ENCODE measurements around the gene FCRL5.
A peak's percentile ranks its signal among the peaks of the same experiment; 100 is the strongest.
"Not testable (repeated sequence)": the region's sequence is repeated elsewhere in the genome, so short reads cannot be mapped to it uniquely, and the experiment has no call there.

FCRL5 gene

DNA sequence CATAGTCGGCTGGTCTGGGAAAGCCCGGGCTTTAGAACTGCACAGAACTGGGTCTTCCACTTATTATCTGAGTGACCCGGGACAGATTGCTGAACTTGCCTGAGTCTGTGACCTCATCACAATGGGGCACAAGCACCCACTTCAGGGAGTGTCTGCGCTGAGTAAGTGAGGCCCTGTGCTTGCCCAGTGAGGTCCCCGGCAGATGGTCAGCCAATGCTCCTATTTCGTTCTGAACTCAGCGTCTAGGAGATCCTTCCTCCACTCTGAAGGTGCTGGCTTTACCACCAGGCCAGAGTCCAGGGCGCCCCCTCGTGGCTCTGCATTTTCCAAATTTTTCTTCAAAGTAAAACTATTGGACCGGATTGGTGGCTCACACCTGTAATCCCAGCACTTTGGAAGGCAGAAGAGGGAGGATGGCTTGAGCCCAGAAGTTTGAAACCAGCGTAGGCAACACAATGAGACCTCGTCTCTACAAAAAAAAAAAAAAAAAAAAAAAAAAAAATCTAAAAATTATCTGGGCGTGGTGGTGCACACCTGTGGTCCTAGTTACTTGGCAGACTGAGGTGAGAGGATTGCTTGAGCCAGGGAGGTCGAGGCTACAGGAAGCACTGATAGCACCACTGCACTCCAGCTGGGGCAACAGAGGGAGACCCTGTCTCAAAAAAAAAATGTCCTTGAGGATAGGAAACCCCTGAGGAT lies 61.7 kb downstream of the FCRL5 start:
- Histone ChIP-seq H3K4me1 (ENCODE audit: control insufficient read depth, low read depth, low read length) (no peaks in the 10 kb centered on the region), H3K18ac (ENCODE audit: low read length) (no peak overlapping the region), H3K56ac (ENCODE audit: low read length) (no peak overlapping the region), H3K23ac (ENCODE audit: low read length) (no peak overlapping the region), H2BK15ac (replicated peaks; ENCODE audit: low read depth) (no peak overlapping the region), H4K8ac (ENCODE audit: low read depth, low read length) (no peak overlapping the region), H3K79me1 (ENCODE audit: low read length) (no peaks in the 10 kb centered on the region), H3K4ac (ENCODE audit: low read depth, low read length) (no peak overlapping the region), H3K4me2 (ENCODE audit: low read length) (no peak overlapping the region), H4K5ac (ENCODE audit: low read length) (no peak overlapping the region), H2BK120ac (ENCODE audit: low read depth, low read length) (no peak overlapping the region), H3K79me2 (ENCODE audit: control insufficient read depth, insufficient read depth, low read length) (no peaks in the 10 kb centered on the region), H3K9ac (ENCODE audit: low read length) (no peak overlapping the region), H3K36me3 (ENCODE audit: control insufficient read depth, insufficient read depth, low read length) (no peaks in the 10 kb centered on the region), H2BK5ac (ENCODE audit: low read length) (no peak overlapping the region), H3K27ac (ENCODE audit: low read depth, low read length) (no peak overlapping the region), H3K4me3 (ENCODE audit: low read length) (no peak overlapping the region), H2AK5ac (ENCODE audit: low read length) (no peak overlapping the region), H3K27me3 (ENCODE audit: insufficient read depth, low read length, poor library complexity) (no peaks in the 10 kb centered on the region)
- peak; percentile 83 for DNase-seq
- no CpG with 5 or more reads among the region's 14 CpGs for WGBS (ENCODE audit: extremely low coverage, insufficient coverage, low lambda C conversion rate)

GRCh38 chr1:157488156-157488555 lies 64.2 kb downstream of the FCRL5 start:
- no peak overlapping the region for H3K4me3 ChIP-seq (ENCODE audit: low read length)
- no peak overlapping the region for H3K27ac ChIP-seq (ENCODE audit: low read depth, low read length)
- no peak overlapping the region for H3K23ac ChIP-seq (ENCODE audit: low read length)

GRCh38 chr1:157487504-157487903 lies 64.8 kb downstream of the FCRL5 start:
- no peak overlapping the region for H3K27ac ChIP-seq (ENCODE audit: low read depth, low read length)
- no peaks in the 10 kb centered on the region for H3K36me3 ChIP-seq (ENCODE audit: control insufficient read depth, insufficient read depth, low read length)
- no peak overlapping the region for H3K4me3 ChIP-seq (ENCODE audit: low read length)
- no peak overlapping the region for H2AK5ac ChIP-seq (ENCODE audit: low read length)
- H3K56ac ChIP-seq (ENCODE audit: low read length), result no peak overlapping the region
- no peak for DNase-seq
- no peaks in the 10 kb centered on the region for H3K27me3 ChIP-seq (ENCODE audit: insufficient read depth, low read length, poor library complexity)
- no peak overlapping the region for H3K18ac ChIP-seq (ENCODE audit: low read length)
- H4K5ac ChIP-seq (ENCODE audit: low read length), result no peak overlapping the region
- H3K23ac ChIP-seq (ENCODE audit: low read length), result no peak overlapping the region
- no peak overlapping the region for H3K9ac ChIP-seq (ENCODE audit: low read length)
- H3K4me1 ChIP-seq (ENCODE audit: control insufficient read depth, low read depth, low read length), result no peaks in the 10 kb centered on the region
- no peaks in the 10 kb centered on the region for H3K79me2 ChIP-seq (ENCODE audit: control insufficient read depth, insufficient read depth, low read length)
- H4K8ac ChIP-seq (ENCODE audit: low read depth, low read length), result no peak overlapping the region
- no CpG with 5 or more reads among the region's 1 CpG for WGBS (ENCODE audit: extremely low coverage, insufficient coverage, low lambda C conversion rate)
- no peak overlapping the region for H2BK15ac ChIP-seq (replicated peaks; ENCODE audit: low read depth)
- H2BK120ac ChIP-seq (ENCODE audit: low read depth, low read length), result no peak overlapping the region
- no peak overlapping the region for H2BK5ac ChIP-seq (ENCODE audit: low read length)
- no peak overlapping the region for H3K4me2 ChIP-seq (ENCODE audit: low read length)
- no peaks in the 10 kb centered on the region for H3K79me1 ChIP-seq (ENCODE audit: low read length)
- no peak overlapping the region for H3K4ac ChIP-seq (ENCODE audit: low read depth, low read length)

More at GRCh38 chr1:157488156-157488555, 64.2 kb downstream of the FCRL5 start:
- Histone ChIP-seq H3K79me1 (ENCODE audit: low read length) (no peaks in the 10 kb centered on the region), H3K4me1 (ENCODE audit: control insufficient read depth, low read depth, low read length) (no peaks in the 10 kb centered on the region), H3K56ac (ENCODE audit: low read length) (no peak overlapping the region), H2BK120ac (ENCODE audit: low read depth, low read length) (no peak overlapping the region), H2BK15ac (replicated peaks; ENCODE audit: low read depth) (no peak overlapping the region), H3K4ac (ENCODE audit: low read depth, low read length) (no peak overlapping the region), H3K4me2 (ENCODE audit: low read length) (no peak overlapping the region), H4K8ac (ENCODE audit: low read depth, low read length) (no peak overlapping the region), H3K18ac (ENCODE audit: low read length) (no peak overlapping the region), H3K27me3 (ENCODE audit: insufficient read depth, low read length, poor library complexity) (no peaks in the 10 kb centered on the region), H4K5ac (ENCODE audit: low read length) (no peak overlapping the region), H2AK5ac (ENCODE audit: low read length) (no peak overlapping the region), H2BK5ac (ENCODE audit: low read length) (no peak overlapping the region), H3K36me3 (ENCODE audit: control insufficient read depth, insufficient read depth, low read length) (no peaks in the 10 kb centered on the region), H3K9ac (ENCODE audit: low read length) (no peak overlapping the region), H3K79me2 (ENCODE audit: control insufficient read depth, insufficient read depth, low read length) (no peaks in the 10 kb centered on the region)
- no CpG with 5 or more reads among the region's 2 CpGs for WGBS (ENCODE audit: extremely low coverage, insufficient coverage, low lambda C conversion rate)
- no peak for DNase-seq

- H2BK15ac ChIP-seq (replicated peaks; ENCODE audit: low read depth), result no peak overlapping the region
- no peak overlapping the region for H3K56ac ChIP-seq (ENCODE audit: low read length)
- H3K23ac ChIP-seq (ENCODE audit: low read length), result no peak overlapping the region
- no peaks in the 10 kb centered on the region for H3K27me3 ChIP-seq (ENCODE audit: insufficient read depth, low read length, poor library complexity)
- no peaks in the 10 kb centered on the region for H3K79me1 ChIP-seq (ENCODE audit: low read length)
- WGBS (ENCODE audit: extremely low coverage, insufficient coverage, low lambda C conversion rate), result no CpG with 5 or more reads among the region's 2 CpGs
- no peak overlapping the region for H3K4me3 ChIP-seq (ENCODE audit: low read length)
- no peak overlapping the region for H2BK5ac ChIP-seq (ENCODE audit: low read length)
- H2AK5ac ChIP-seq (ENCODE audit: low read length), result no peak overlapping the region
- no peak overlapping the region for H2BK120ac ChIP-seq (ENCODE audit: low read depth, low read length)
- H3K4me1 ChIP-seq (ENCODE audit: control insufficient read depth, low read depth, low read length), result no peaks in the 10 kb centered on the region
- H3K36me3 ChIP-seq (ENCODE audit: control insufficient read depth, insufficient read depth, low read length), result no peaks in the 10 kb centered on the region
- no peak overlapping the region for H3K9ac ChIP-seq (ENCODE audit: low read length)
- no peak overlapping the region for H3K4ac ChIP-seq (ENCODE audit: low read depth, low read length)
- no peak overlapping the region for H3K4me2 ChIP-seq (ENCODE audit: low read length)
- no peaks in the 10 kb centered on the region for H3K79me2 ChIP-seq (ENCODE audit: control insufficient read depth, insufficient read depth, low read length)
- no peak overlapping the region for H3K27ac ChIP-seq (ENCODE audit: low read depth, low read length)
- no peak overlapping the region for H4K5ac ChIP-seq (ENCODE audit: low read length)
- DNase-seq, result no peak
- H4K8ac ChIP-seq (ENCODE audit: low read depth, low read length), result no peak overlapping the region
- H3K18ac ChIP-seq (ENCODE audit: low read length), result no peak overlapping the region
These were observed 65.2 kb downstream of the FCRL5 start for GRCh38 chr1:157487096-157487495.

GRCh38 chr1:157486400-157486799 lies 65.9 kb downstream of the FCRL5 start:
- H3K23ac ChIP-seq (ENCODE audit: low read length); H3K18ac ChIP-seq (ENCODE audit: low read length); H3K56ac ChIP-seq (ENCODE audit: low read length); H3K36me3 ChIP-seq (ENCODE audit: control insufficient read depth, insufficient read depth, low read length); H3K4me1 ChIP-seq (ENCODE audit: control insufficient read depth, low read depth, low read length); H2BK120ac ChIP-seq (ENCODE audit: low read depth, low read length); H3K4ac ChIP-seq (ENCODE audit: low read depth, low read length); H3K79me2 ChIP-seq (ENCODE audit: control insufficient read depth, insufficient read depth, low read length); H3K4me2 ChIP-seq (ENCODE audit: low read length); H3K79me1 ChIP-seq (ENCODE audit: low read length); H3K4me3 ChIP-seq (ENCODE audit: low read length); H3K9ac ChIP-seq (ENCODE audit: low read length); H4K8ac ChIP-seq (ENCODE audit: low read depth, low read length); H3K27me3 ChIP-seq (ENCODE audit: insufficient read depth, low read length, poor library complexity); H2BK15ac ChIP-seq (replicated peaks; ENCODE audit: low read depth); DNase-seq; H3K27ac ChIP-seq (ENCODE audit: low read depth, low read length); H4K5ac ChIP-seq (ENCODE audit: low read length); H2AK5ac ChIP-seq (ENCODE audit: low read length); H2BK5ac ChIP-seq (ENCODE audit: low read length): not testable (repeated sequence)
- no CpG with 5 or more reads among the region's 2 CpGs for WGBS (ENCODE audit: extremely low coverage, insufficient coverage, low lambda C conversion rate)

DNA sequence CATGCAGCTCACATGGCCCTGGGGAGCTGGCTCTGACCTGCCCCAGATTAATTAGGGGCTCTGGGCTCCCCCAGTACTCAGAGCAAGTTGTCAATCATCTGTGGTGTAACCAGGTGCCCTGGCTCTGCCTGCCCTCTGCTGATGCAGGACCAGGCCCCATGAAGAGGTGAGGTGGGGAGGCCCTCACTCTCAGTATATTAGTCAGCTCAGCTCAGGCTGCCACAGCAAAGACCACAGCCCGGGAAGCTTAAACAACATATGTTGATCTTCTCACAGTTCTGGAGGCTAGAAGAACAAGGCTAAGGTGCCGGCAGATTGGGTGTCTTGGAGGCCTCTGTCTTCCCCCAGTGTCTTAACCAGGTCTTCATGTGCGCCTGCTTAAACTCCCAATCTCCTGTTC lies 66.5 kb downstream of the FCRL5 start:
- WGBS (ENCODE audit: extremely low coverage, insufficient coverage, low lambda C conversion rate), result no CpG with 5 or more reads among the region's 3 CpGs
- Histone ChIP-seq H3K9ac (ENCODE audit: low read length) (no peak overlapping the region), H3K79me2 (ENCODE audit: control insufficient read depth, insufficient read depth, low read length) (no peaks in the 10 kb centered on the region), H2BK15ac (replicated peaks; ENCODE audit: low read depth) (no peak overlapping the region), H3K18ac (ENCODE audit: low read length) (no peak overlapping the region), H3K27me3 (ENCODE audit: insufficient read depth, low read length, poor library complexity) (no peaks in the 10 kb centered on the region), H3K79me1 (ENCODE audit: low read length) (no peaks in the 10 kb centered on the region), H2BK5ac (ENCODE audit: low read length) (no peak overlapping the region), H3K4ac (ENCODE audit: low read depth, low read length) (no peak overlapping the region), H3K27ac (ENCODE audit: low read depth, low read length) (no peak overlapping the region), H3K23ac (ENCODE audit: low read length) (no peak overlapping the region), H4K8ac (ENCODE audit: low read depth, low read length) (no peak overlapping the region), H3K4me2 (ENCODE audit: low read length) (no peak overlapping the region), H3K36me3 (ENCODE audit: control insufficient read depth, insufficient read depth, low read length) (no peaks in the 10 kb centered on the region), H3K4me3 (ENCODE audit: low read length) (no peak overlapping the region), H3K4me1 (ENCODE audit: control insufficient read depth, low read depth, low read length) (no peaks in the 10 kb centered on the region), H4K5ac (ENCODE audit: low read length) (no peak overlapping the region), H3K56ac (ENCODE audit: low read length) (no peak overlapping the region), H2AK5ac (ENCODE audit: low read length) (no peak overlapping the region), H2BK120ac (ENCODE audit: low read depth, low read length) (no peak overlapping the region)
- no peak for DNase-seq

All from mesendoderm (in vitro differentiated cells).